ENCODE results near the gene ZBTB8A.

GRCh38 chr1:32533792-32534327, 5.4 kb upstream of the ZBTB8A start:
- no peak for TF ChIP-seq POLR2AphosphoS5 (IDR thresholded peaks at IDR 0.05; ENCODE audit: low read depth, low read length)
- no peak for TF ChIP-seq CTCF (IDR thresholded peaks at IDR 0.05)
- TF ChIP-seq, protein P1, sequence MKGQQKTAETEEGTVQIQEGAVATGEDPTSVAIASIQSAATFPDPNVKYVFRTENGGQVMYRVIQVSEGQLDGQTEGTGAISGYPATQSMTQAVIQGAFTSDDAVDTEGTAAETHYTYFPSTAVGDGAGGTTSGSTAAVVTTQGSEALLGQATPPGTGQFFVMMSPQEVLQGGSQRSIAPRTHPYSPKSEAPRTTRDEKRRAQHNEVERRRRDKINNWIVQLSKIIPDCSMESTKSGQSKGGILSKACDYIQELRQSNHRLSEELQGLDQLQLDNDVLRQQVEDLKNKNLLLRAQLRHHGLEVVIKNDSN (IDR thresholded peaks at IDR 0.05; ENCODE audit: borderline replicate concordance, low read depth) = no peak
- no peak for TF ChIP-seq FOXM1 (IDR thresholded peaks at IDR 0.05; ENCODE audit: low read depth)

All from SK-N-SH (cell line).